ENCODE results near the gene SUCO.

DNA sequence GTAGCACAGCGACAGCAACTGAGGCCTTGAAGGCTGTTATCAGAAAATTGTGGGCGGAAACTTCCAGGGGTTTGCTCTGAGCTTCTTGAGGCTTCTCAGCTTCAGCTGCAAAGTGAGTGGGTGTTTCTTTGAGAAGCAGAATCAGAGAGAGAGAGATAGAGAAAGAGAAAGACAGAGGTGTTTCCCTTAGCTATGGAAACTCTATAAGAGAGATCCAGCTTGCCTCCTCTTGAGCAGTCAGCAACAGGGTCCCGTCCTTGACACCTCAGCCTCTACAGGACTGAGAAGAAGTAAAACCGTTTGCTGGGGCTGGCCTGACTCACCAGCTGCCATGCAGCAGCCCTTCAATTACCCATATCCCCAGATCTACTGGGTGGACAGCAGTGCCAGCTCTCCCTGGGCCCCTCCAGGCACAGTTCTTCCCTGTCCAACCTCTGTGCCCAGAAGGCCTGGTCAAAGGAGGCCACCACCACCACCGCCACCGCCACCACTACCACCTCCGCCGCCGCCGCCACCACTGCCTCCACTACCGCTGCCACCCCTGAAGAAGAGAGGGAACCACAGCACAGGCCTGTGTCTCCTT lies 126.0 kb downstream of the SUCO start, which contains the start of gene FASLG:
- TF ChIP-seq, protein P1, sequence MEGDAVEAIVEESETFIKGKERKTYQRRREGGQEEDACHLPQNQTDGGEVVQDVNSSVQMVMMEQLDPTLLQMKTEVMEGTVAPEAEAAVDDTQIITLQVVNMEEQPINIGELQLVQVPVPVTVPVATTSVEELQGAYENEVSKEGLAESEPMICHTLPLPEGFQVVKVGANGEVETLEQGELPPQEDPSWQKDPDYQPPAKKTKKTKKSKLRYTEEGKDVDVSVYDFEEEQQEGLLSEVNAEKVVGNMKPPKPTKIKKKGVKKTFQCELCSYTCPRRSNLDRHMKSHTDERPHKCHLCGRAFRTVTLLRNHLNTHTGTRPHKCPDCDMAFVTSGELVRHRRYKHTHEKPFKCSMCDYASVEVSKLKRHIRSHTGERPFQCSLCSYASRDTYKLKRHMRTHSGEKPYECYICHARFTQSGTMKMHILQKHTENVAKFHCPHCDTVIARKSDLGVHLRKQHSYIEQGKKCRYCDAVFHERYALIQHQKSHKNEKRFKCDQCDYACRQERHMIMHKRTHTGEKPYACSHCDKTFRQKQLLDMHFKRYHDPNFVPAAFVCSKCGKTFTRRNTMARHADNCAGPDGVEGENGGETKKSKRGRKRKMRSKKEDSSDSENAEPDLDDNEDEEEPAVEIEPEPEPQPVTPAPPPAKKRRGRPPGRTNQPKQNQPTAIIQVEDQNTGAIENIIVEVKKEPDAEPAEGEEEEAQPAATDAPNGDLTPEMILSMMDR (IDR thresholded peaks at IDR 0.05) = no peak
- TF ChIP-seq EZH2phosphoT487 (IDR thresholded peaks at IDR 0.05; ENCODE audit: borderline replicate concordance, low read depth) (no peak), POLR2AphosphoS5 (IDR thresholded peaks at IDR 0.05; ENCODE audit: low read depth, low read length) (no peak), GABPA (IDR thresholded peaks at IDR 0.05; ENCODE audit: low read depth) (no peak), RFX5 (IDR thresholded peaks at IDR 0.05; ENCODE audit: low read length) (no peak)

All from SK-N-SH (cell line).